Cortex of kidney (tissue), 1 donor: ENCODE data around the gene PCSK6.

ENCODE experiments used
- DNase-seq: peaks from one replicate; lab custom pipeline; 2025; lab: John Stamatoyannopoulos, UW

PCSK6 gene

DNA sequence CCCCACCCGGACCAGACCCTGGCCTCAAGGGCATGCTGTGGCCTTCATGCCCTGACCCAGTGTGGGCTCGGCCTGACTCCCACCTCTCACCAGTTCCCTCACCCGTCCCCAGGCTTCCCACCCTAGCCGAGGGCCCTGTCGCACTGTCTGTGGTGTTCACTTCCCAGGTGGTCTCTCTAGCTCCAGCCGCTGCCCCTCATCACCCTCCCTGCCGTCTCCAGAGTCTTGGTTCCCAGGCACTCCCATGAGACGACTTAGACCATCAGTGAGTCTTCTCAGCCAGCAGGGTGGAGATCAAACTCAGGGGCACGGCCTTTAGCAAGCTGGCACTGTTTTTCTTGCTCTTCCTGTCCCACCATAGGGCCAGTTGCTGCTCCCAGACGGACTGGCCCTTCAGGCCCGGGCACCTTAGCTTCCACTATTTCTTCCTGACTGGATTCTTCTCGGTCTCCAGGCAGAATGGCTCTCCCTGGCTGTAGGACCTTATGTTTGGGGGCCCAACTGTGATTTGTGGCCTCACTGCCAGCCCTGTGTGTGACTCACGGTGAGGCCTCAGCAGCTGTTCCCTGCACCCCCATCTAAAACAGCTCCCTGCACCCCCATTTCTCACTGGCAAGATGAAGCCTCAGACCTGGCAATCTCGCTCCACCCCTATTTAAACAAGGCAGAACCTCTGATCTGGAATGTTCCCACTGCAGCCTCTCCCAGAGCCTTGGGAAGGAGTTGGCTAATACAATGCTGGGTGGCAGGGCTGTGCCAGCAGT, 9.4 kb upstream of the PCSK6 start:
- no peak for DNase-seq

- DNase-seq = no peak
Observed at GRCh38 chr15:101498076-101498716, 8.7 kb upstream of the PCSK6 start.

DNA sequence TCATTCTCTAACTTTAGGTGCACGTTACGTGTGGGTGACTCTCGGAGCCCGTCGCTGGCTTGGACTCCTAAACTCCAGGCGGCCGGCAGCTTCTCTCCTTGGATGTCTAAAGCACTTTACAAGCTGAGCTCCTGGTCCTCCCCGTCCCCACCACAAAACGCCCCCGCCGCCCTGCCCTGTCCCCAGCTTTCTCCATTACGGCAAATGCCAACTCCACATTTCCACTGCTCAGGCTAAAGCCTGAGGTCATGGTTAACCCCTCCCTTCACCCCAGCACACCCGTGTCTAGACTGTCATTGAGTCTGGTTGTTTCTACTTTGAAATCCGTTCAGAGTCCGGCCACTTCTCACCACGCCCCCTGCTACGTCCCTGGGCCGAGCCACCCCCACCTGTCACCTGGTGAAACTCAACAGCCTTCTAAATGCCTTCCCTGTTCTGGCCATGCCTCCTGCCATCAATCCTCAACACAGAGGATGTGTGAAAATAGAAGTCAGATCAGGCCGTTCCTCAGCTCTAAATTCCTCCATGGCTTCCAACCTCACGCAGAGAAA, 8.1 kb upstream of the PCSK6 start:
- no peak for DNase-seq

GRCh38 chr15:101497017-101497416, 7.5 kb upstream of the PCSK6 start:
- no peak for DNase-seq

GRCh38 chr15:101496198-101496986, 6.9 kb upstream of the PCSK6 start:
- DNase-seq = no peak

DNA sequence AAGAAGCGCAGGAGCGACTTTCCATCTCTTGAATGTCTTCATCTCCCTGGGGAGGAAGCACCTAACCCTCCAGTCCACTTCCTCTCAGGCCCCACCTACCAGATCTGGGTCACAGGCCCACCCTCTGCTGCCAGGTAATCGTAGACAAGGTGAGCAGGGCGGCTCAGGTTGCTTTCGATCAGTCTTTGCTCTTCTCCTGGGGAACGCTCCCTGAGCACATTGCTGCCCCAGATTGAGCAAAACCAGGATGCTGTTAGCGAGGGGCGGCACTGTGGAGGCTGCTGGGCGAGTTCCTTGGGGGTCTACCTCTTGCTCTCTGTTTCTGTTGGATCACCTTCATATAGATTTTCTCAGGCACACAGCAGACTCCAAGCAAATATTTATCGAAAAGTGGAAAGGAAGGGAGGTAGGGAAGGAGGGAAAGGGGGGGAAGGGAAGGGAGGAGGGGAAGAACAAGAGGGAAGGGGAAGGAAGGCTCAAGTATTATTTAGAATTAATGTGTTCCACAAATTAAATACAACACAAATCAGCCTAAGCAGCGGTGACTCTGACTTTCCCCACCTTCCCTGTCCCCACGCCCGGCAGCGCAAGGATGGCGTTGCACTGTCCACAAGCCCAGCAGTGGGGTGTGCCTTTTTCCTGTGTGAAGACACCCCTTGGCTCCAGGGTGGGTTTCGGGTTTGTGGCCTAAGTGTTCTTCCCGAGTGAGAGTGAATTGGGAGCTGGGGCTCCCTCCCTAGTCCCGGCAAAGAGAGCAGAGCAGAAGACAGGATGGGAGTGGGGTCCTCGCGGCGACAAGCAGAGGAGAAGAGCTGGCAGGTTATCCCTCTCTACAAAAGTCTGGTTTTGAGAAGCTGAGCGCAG, 6.1 kb upstream of the PCSK6 start:
- no peak for DNase-seq

- no peak for DNase-seq
Observed at GRCh38 chr15:101494251-101494796, 4.8 kb upstream of the PCSK6 start.

DNA sequence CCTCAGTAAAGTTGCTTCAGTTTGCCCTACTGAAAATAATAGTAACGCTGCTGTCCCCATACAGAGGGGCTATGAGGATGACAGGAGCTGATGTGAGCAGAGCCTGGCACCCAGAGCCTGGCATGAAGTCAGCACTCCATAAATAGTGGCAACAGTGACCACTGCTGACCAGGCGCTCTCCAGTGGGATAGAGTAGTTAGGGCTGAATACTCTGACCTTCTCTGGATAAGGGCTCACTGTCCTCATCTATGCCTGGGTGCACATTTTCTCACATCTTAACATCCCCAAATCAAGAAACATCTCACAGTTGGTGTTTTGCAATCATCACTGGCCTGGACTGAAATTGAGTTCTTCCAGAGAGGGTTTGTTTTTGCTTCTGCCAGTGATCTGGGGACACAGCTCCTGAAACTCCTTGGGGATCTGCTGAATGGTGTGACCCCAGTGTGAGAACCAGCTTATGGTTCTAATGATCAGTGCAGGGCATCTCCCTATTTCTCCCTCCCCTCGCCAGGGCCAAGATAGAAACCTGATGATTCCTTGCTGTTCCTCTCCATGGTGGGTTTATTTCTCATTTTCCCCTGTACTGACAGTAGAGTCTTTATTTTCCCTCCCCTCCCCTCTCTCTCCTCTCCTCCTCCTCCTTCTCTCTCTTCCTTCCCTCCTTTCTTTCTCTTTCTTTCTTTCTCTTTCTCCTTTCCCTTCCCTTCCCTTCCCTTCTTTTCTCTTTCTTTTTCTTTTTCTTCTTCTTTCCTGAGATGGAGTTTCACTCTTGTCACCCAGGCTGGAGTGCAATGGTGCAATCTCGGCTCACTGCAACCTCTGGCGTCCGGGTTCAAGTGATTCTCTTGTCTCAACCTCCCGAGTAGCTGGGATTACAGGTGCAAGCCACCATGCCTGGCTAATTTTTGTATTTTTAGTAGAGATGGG, 3.5 kb upstream of the PCSK6 start:
- no peak for DNase-seq

- DNase-seq = no peak
Observed at GRCh38 chr15:101491734-101492640, 2.5 kb upstream of the PCSK6 start.

DNA sequence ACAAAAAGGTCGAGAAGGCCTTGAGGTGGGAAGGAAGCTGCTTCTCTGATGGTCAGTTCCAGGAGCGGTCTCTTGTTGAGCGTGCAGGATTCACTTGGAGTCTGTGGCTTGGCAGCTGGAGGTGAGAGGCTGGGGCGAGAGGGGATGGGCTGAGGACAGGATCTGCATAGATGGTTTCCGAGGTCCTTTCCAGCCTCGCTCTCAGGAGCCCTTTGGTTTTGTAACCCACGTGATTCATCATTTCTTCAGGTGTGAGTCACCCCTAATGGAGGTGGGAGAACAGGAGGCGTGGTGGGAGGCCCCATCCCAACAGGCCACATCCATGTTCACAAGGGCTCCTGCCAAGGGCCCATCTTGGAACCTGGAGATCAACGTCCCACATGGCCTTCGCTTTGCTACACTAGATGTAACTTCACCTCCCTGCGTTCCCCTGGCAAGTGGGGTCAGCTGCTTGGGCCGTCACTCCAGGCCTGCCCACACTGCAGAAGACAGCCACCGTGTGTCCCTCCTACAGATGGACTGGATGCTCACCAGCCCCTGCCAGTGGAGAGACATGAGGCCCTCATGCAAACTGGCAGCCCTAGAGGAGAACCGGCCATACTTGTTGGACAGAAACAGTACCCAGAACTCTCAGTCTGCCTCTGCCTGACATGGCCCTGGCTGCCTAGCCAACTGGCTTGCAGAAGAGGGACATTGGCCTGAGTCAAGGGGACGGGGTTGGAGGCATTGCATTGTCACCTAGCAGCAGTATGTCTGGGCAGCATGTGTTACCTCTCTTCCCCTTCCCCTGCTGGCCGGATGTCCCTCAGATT, 1.6 kb upstream of the PCSK6 start:
- no peak for DNase-seq

- DNase-seq = no peak
Observed at GRCh38 chr15:101490408-101490891, 943 bp upstream of the PCSK6 start.

GRCh38 chr15:101489237-101489598, 289 bp downstream of the PCSK6 start:
- no peak for DNase-seq

- no peak for DNase-seq
Observed at GRCh38 chr15:101488300-101489164, 975 bp downstream of the PCSK6 start.

- DNase-seq = no peak
Observed at GRCh38 chr15:101486696-101487459, 2.6 kb downstream of the PCSK6 start.

GRCh38 chr15:101483462-101483861, 6.0 kb downstream of the PCSK6 start:
- DNase-seq = no peak
